Measurements from ENCODE around the gene AGMO. TPM values are rescaled to one million over a fixed set of nuclear protein-coding genes. Genes with fewer than 3 reads are reported as not detected.

The AGMO gene
- total and polyA plus RNA-seq, 2 donors (not counting 1 experiment from before 2014, with no cell fraction given): not detected

- H3K79me2 ChIP-seq (ENCODE audit: control insufficient read depth, insufficient read depth, low read length): no peaks in the 10 kb centered on the region
- H3K36me3 ChIP-seq (replicated peaks in 1 of 2; ENCODE audit: control extremely low read depth in 1 of 2, control insufficient read depth in 1 of 2, extremely low read depth in 1 of 2, insufficient read depth in 2 of 2, low read length in 1 of 2): no peaks in the 10 kb centered on the region
- H3K4me3 ChIP-seq (ENCODE audit: control extremely low read depth in 1 of 5, extremely low read depth in 1 of 5, insufficient read depth in 1 of 5, low read depth in 2 of 5, low read length in 4 of 5): no peak overlapping the region
- no peaks in the 10 kb centered on the region for H3K27me3 ChIP-seq (replicated peaks in 1 of 4; ENCODE audit: control extremely low read depth in 1 of 4, control insufficient read depth in 3 of 4, insufficient read depth in 4 of 4, low read length in 3 of 4)
- no peaks in the 10 kb centered on the region for H3K4me1 Mint-ChIP-seq
- no peak overlapping the region for H3K27ac Mint-ChIP-seq
- H3K4me3 Mint-ChIP-seq: no peak overlapping the region
- no CpG with 5 or more reads among the region's 3 CpGs for WGBS (ENCODE audit: insufficient coverage)
- ATAC-seq (ENCODE audit: low read depth): no peak
- H3K27ac ChIP-seq (ENCODE audit: low read length in 2 of 2): no peak overlapping the region
- H4K20me1 ChIP-seq (ENCODE audit: control insufficient read depth, insufficient read depth, low read length, poor library complexity, severe bottlenecking): no peaks in the 10 kb centered on the region
- no peak overlapping the region for H2AFZ ChIP-seq (ENCODE audit: insufficient read depth, low read depth, low read length, poor library complexity, severe bottlenecking)
- H3K4me1 ChIP-seq (ENCODE audit: control insufficient read depth in 2 of 2, insufficient read depth in 2 of 2, low read length in 2 of 2): no peaks in the 10 kb centered on the region
- TF ChIP-seq EZH2 (IDR thresholded peaks at IDR 0.05; ENCODE audit: borderline replicate concordance, insufficient read depth, low read depth, low read length, poor library complexity, severe bottlenecking) (no peak), CTCF (IDR thresholded peaks at IDR 0.05) (no peak)
- no peaks in the 10 kb centered on the region for H3K27me3 Mint-ChIP-seq
- no peak overlapping the region for H3K4me2 ChIP-seq (replicated peaks; ENCODE audit: low read depth, low read length, poor library complexity, severe bottlenecking)
- H3K9ac ChIP-seq (ENCODE audit: low read length): no peak overlapping the region
- intact Hi-C loops (cut with micrococcal nuclease): no loop called here
- H3K9me3 Mint-ChIP-seq (ENCODE audit: insufficient read depth): peaks cover under 1% of the 10 kb centered on the region
- ChIA-PET POLR2A (no interaction called here), CTCF (no interaction called here)
- H3K9me3 ChIP-seq (ENCODE audit: control extremely low read depth in 1 of 3, control insufficient read depth in 2 of 3, insufficient read depth in 1 of 3, low read length in 2 of 3): no peaks in the 10 kb centered on the region
- DNase-seq: no peak
Observed at GRCh38 chr7:15308821-15309220, 253.0 kb downstream of the AGMO start.

GRCh38 chr7:15306296-15306695, 255.5 kb downstream of the AGMO start:
- H3K9ac ChIP-seq (ENCODE audit: low read length): no peak overlapping the region
- H3K4me3 Mint-ChIP-seq: no peak overlapping the region
- no peaks in the 10 kb centered on the region for H3K9me3 ChIP-seq (ENCODE audit: control extremely low read depth in 1 of 3, control insufficient read depth in 2 of 3, insufficient read depth in 1 of 3, low read length in 2 of 3)
- H3K79me2 ChIP-seq (ENCODE audit: control insufficient read depth, insufficient read depth, low read length): no peaks in the 10 kb centered on the region
- TF ChIP-seq CTCF (IDR thresholded peaks at IDR 0.05): no peak
- TF ChIP-seq EZH2 (IDR thresholded peaks at IDR 0.05; ENCODE audit: borderline replicate concordance, insufficient read depth, low read depth, low read length, poor library complexity, severe bottlenecking): no peak
- no peak overlapping the region for H3K27ac ChIP-seq (ENCODE audit: low read length in 2 of 2)
- H3K27ac Mint-ChIP-seq: no peak overlapping the region
- H3K9me3 Mint-ChIP-seq (ENCODE audit: insufficient read depth): no peaks in the 10 kb centered on the region
- H3K36me3 ChIP-seq (replicated peaks in 1 of 2; ENCODE audit: control extremely low read depth in 1 of 2, control insufficient read depth in 1 of 2, extremely low read depth in 1 of 2, insufficient read depth in 2 of 2, low read length in 1 of 2): no peaks in the 10 kb centered on the region
- H2AFZ ChIP-seq (ENCODE audit: insufficient read depth, low read depth, low read length, poor library complexity, severe bottlenecking): no peak overlapping the region
- ATAC-seq (ENCODE audit: low read depth): no peak
- no peaks in the 10 kb centered on the region for H3K27me3 Mint-ChIP-seq
- no peaks in the 10 kb centered on the region for H3K4me1 ChIP-seq (ENCODE audit: control insufficient read depth in 2 of 2, insufficient read depth in 2 of 2, low read length in 2 of 2)
- intact Hi-C loops (cut with micrococcal nuclease): no loop called here
- no peak overlapping the region for H3K4me2 ChIP-seq (replicated peaks; ENCODE audit: low read depth, low read length, poor library complexity, severe bottlenecking)
- no peaks in the 10 kb centered on the region for H3K4me1 Mint-ChIP-seq
- DNase-seq: no peak
- no peak overlapping the region for H3K4me3 ChIP-seq (ENCODE audit: control extremely low read depth in 1 of 5, extremely low read depth in 1 of 5, insufficient read depth in 1 of 5, low read depth in 2 of 5, low read length in 4 of 5)
- POLR2A ChIA-PET: no interaction called here
- no peaks in the 10 kb centered on the region for H4K20me1 ChIP-seq (ENCODE audit: control insufficient read depth, insufficient read depth, low read length, poor library complexity, severe bottlenecking)
- H3K27me3 ChIP-seq (replicated peaks in 1 of 4; ENCODE audit: control extremely low read depth in 1 of 4, control insufficient read depth in 3 of 4, insufficient read depth in 4 of 4, low read length in 3 of 4): no peaks in the 10 kb centered on the region
- CTCF ChIA-PET: no interaction called here

Data from B cell (primary cell).